Neural progenitor cell (in vitro differentiated cells): ENCODE measurements around the gene AHCY. TPM values are rescaled to one million over a fixed set of nuclear protein-coding genes. Genes with fewer than 3 reads are reported as not detected.

Source experiments
- DNase-seq: peaks from one replicate; pipeline ENCODE4 v3.0.0-alpha.2; 2016; ENCODE audit warnings: low spot score
- H2AFZ ChIP-seq: fragments of 200-600 bp; sonication (generic); replicated peaks from 2 replicates; pipeline ENCODE4 v1.6.1; 2016; ENCODE audit warnings: antibody characterized with exemption
- H3F3A ChIP-seq: fragments of 200-600 bp; sonication (generic); 2 replicates; pipeline ENCODE4 v1.6.1; 2016; ENCODE audit warnings: antibody characterized with exemption, low read depth
- H3K27ac ChIP-seq: fragments of 200-600 bp; sonication (generic); 2 replicates; pipeline ENCODE4 v1.5.1; 2016; ENCODE audit warnings: mild to moderate bottlenecking
- H3K27me3 ChIP-seq: fragments of 200-600 bp; sonication (generic); 2 replicates; pipeline ENCODE4 v1.6.1; 2016; ENCODE audit warnings: mild to moderate bottlenecking, moderate library complexity
- H3K36me3 ChIP-seq: fragments of 200-600 bp; sonication (generic); 2 replicates; pipeline ENCODE4 v1.5.1; 2016
- H3K4me1 ChIP-seq: fragments of 200-600 bp; sonication (generic); 2 replicates; pipeline ENCODE4 v1.6.1; 2016; ENCODE audit warnings: mixed run types
- H3K4me2 ChIP-seq: fragments of 200-600 bp; sonication (generic); 2 replicates; pipeline ENCODE4 v1.6.1; 2016
- H3K4me3 ChIP-seq: fragments of 200-600 bp; sonication (generic); 2 replicates; pipeline ENCODE4 v1.5.1; 2016
- H3K79me2 ChIP-seq: fragments of 200-600 bp; sonication (generic); 2 replicates; pipeline ENCODE4 v1.6.1; 2016; ENCODE audit warnings: low read depth
- H3K9ac ChIP-seq: fragments of 200-600 bp; sonication (generic); 2 replicates; pipeline ENCODE4 v1.6.1; 2016
- H3K9me3 ChIP-seq: fragments of 200-600 bp; sonication (generic); 2 replicates; pipeline ENCODE4 v1.5.1; 2016; ENCODE audit warnings: low read depth
- H4K20me1 ChIP-seq: fragments of 200-600 bp; sonication (generic); 2 replicates; pipeline ENCODE4 v1.6.1; 2016; ENCODE audit warnings: low read depth
- H3K27ac Mint-ChIP-seq: 3 replicates; pipeline ENCODE4 v1.8.0; 2021; ENCODE audit warnings: mixed read lengths
- H3K27me3 Mint-ChIP-seq: 2 replicates; pipeline ENCODE4 v1.8.0; 2022; ENCODE audit warnings: low read depth, mild to moderate bottlenecking, inconsistent platforms, moderate library complexity, mixed read lengths; ENCODE audit not compliant: insufficient read depth
- H3K36me3 Mint-ChIP-seq: 3 replicates; pipeline ENCODE4 v1.8.0; 2021; ENCODE audit warnings: mixed read lengths
- H3K4me1 Mint-ChIP-seq: 3 replicates; pipeline ENCODE4 v1.8.0; 2021; ENCODE audit warnings: mixed read lengths
- H3K4me3 Mint-ChIP-seq: 3 replicates; pipeline ENCODE4 v1.8.0; 2021; ENCODE audit warnings: mild to moderate bottlenecking, moderate library complexity, mixed read lengths
- H3K9me3 Mint-ChIP-seq: 3 replicates; pipeline ENCODE4 v1.8.0; 2020; ENCODE audit warnings: mixed read lengths
- EZH2 ChIP-seq: fragments of 200-600 bp; sonication (generic); IDR thresholded peaks from 2 replicates; pipeline ENCODE4 v1.6.1; 2017; ENCODE audit warnings: antibody characterized with exemption, mild to moderate bottlenecking, moderate library complexity
- EZH2phosphoT487 ChIP-seq: fragments of 200-600 bp; sonication (generic); IDR thresholded peaks from 2 replicates; pipeline ENCODE4 v1.6.1; 2017; ENCODE audit warnings: antibody characterized with exemption
- total RNA-seq: library from RNA; depleted of rRNA; stranded (reverse); fragments of >200 nt; gene quantifications from 2 replicates; pipeline ENCODE4 v1.2.3, GENCODE V29; 2015; ENCODE audit warnings: low replicate concordance
- TF ChIP-seq, protein P1 (sequence below): fragments of 200-600 bp; sonication (generic); IDR thresholded peaks from 2 replicates; pipeline ENCODE4 v1.5.1; 2017; ENCODE audit warnings: antibody characterized with exemption, mild to moderate bottlenecking

Gene AHCY
- total RNA-seq, 1 donor from 2014 or later: 184 TPM

DNA sequence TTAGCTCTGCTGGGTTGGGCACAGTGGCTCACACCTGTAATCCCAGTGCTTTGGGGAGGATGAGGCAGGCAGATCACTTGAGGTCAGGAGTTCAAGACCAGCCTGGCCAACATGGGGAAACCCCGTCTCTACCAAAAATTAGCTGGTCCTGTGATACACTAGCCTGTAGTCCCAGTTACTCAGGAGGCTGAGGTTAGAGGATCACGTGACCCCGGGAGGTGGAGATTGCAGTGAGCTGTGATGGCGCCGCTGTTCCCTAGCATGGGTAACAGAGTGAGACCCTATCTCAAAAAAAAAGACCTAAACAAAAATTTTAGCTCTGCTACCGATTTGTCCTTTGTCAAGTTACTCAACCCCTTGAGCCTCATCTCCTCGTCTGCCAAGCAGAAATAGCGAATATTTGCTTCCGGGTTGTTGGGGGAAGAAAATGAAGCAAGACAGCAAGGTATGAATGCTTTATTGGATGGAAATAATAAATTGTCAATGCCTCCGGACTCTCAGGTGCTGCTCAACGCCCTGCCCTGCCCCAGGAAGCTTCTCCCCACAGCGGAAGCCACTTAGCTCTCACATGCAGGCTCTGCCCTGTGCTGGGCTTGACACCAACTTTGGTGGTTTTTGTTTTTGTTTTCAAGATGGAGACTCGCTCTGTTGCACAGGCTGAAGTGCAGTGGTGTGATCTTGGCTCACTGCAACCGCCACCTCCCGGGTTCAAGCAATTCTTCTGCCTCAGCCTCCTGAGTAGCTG, 35.0 kb upstream of the AHCY start:
- Histone ChIP-seq H3K4me3 (no peak overlapping the region), H3K36me3 (no peaks in the 10 kb centered on the region), H3K9ac (no peak overlapping the region), H3K79me2 (no peaks in the 10 kb centered on the region), H3F3A (no peaks in the 10 kb centered on the region), H3K27me3 (no peaks in the 10 kb centered on the region), H2AFZ (peak overlapping the region; percentile 5), H3K4me1 (no peaks in the 10 kb centered on the region), H3K9me3 (no peaks in the 10 kb centered on the region), H4K20me1 (no peaks in the 10 kb centered on the region), H3K27ac (no peak overlapping the region), H3K4me2 (no peak overlapping the region)
- Mint-ChIP-seq H3K36me3 (no peaks in the 10 kb centered on the region), H3K4me1 (peaks cover 7% of the 10 kb centered on the region), H3K27me3 (peaks cover under 1% of the 10 kb centered on the region), H3K9me3 (no peaks in the 10 kb centered on the region), H3K27ac (no peak overlapping the region), H3K4me3 (no peak overlapping the region)
- TF ChIP-seq EZH2 (no peak), EZH2phosphoT487 (no peak)
- TF ChIP-seq, protein P1, sequence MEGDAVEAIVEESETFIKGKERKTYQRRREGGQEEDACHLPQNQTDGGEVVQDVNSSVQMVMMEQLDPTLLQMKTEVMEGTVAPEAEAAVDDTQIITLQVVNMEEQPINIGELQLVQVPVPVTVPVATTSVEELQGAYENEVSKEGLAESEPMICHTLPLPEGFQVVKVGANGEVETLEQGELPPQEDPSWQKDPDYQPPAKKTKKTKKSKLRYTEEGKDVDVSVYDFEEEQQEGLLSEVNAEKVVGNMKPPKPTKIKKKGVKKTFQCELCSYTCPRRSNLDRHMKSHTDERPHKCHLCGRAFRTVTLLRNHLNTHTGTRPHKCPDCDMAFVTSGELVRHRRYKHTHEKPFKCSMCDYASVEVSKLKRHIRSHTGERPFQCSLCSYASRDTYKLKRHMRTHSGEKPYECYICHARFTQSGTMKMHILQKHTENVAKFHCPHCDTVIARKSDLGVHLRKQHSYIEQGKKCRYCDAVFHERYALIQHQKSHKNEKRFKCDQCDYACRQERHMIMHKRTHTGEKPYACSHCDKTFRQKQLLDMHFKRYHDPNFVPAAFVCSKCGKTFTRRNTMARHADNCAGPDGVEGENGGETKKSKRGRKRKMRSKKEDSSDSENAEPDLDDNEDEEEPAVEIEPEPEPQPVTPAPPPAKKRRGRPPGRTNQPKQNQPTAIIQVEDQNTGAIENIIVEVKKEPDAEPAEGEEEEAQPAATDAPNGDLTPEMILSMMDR: no peak
- no peak for DNase-seq

DNA sequence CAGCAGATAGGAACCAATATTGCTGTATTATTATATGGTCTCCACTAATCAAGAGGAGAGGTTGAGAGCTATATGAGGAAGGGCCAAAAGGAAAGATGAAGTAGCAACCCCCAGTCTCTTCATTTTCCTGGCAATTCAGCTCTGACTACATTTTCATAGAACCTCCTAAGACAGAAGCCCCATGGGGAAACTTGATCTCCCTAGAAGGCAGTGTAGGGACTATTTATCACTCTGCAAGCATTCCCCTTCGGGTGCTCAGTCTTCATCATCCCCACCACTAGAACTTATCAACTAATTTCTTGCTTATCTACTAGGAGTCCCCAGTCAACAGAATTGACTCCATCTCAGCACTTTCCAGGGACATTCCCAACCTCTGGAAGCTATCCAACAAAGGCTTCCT, 34.4 kb upstream of the AHCY start:
- Mint-ChIP-seq H3K4me3 (no peak overlapping the region), H3K27ac (no peak overlapping the region), H3K4me1 (peaks cover 8% of the 10 kb centered on the region), H3K9me3 (no peaks in the 10 kb centered on the region), H3K36me3 (no peaks in the 10 kb centered on the region), H3K27me3 (no peaks in the 10 kb centered on the region)
- DNase-seq: no peak
- TF ChIP-seq EZH2phosphoT487 (no peak), EZH2 (no peak)
- TF ChIP-seq, protein P1: no peak
- Histone ChIP-seq H3K9ac (no peak overlapping the region), H3K27ac (no peak overlapping the region), H3K4me2 (no peak overlapping the region), H3F3A (no peaks in the 10 kb centered on the region), H3K27me3 (no peaks in the 10 kb centered on the region), H3K4me1 (no peaks in the 10 kb centered on the region), H3K4me3 (no peak overlapping the region), H3K9me3 (no peaks in the 10 kb centered on the region), H2AFZ (no peak overlapping the region), H3K36me3 (no peaks in the 10 kb centered on the region), H4K20me1 (no peaks in the 10 kb centered on the region), H3K79me2 (no peaks in the 10 kb centered on the region)

DNA sequence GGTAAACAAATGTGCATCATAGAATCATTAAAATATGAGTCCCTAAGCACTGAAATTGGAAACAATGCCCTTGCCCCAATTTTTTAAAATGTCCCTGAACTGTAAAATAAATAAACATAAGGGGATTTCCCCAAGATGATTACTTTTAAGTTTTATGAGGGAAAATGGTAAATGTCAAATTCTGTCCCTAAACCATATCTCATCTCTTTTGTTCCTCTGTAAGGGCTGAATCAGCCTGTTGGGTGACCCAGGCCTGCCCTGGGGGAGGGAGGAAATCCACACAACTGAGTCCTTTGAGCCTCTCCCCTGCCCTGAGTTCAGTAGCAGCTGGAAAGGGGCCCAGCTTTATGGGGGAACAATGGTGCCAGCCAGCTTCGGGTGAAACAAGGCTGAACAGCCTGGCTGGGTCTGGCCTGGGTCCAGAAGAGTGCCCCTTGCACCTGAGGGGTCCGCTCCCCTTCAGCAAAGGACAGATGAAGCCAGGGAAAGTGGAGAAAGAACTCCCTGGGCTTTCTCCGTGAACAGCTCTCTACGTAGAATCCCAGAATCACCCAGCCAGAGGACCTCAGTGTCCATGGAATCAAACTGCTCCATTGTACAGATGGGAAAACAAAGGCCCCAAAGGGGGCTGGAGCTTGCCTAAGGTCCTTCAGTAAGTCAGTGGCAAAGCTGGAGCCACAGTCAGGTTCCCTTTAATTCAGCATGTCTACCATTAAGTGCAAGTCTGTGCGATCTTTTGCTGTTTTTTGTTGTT, 31.7 kb upstream of the AHCY start:
- no peaks in the 10 kb centered on the region for H3K36me3 Mint-ChIP-seq
- no peak overlapping the region for H3K27ac Mint-ChIP-seq
- H3K27me3 ChIP-seq: no peaks in the 10 kb centered on the region
- no peak for DNase-seq
- H3K27ac ChIP-seq: no peak overlapping the region
- no peaks in the 10 kb centered on the region for H4K20me1 ChIP-seq
- no peak overlapping the region for H3K4me3 ChIP-seq
- no peaks in the 10 kb centered on the region for H3K36me3 ChIP-seq
- peaks cover 11% of the 10 kb centered on the region for H3K4me1 ChIP-seq
- no peak overlapping the region for H2AFZ ChIP-seq
- no peaks in the 10 kb centered on the region for H3F3A ChIP-seq
- TF ChIP-seq, protein P1: no peak
- no peak for TF ChIP-seq EZH2phosphoT487
- no peak overlapping the region for H3K4me2 ChIP-seq
- no peaks in the 10 kb centered on the region for H3K79me2 ChIP-seq
- H3K27me3 Mint-ChIP-seq: no peaks in the 10 kb centered on the region
- H3K9me3 Mint-ChIP-seq: no peaks in the 10 kb centered on the region
- no peak overlapping the region for H3K9ac ChIP-seq
- H3K4me3 Mint-ChIP-seq: no peak overlapping the region
- no peaks in the 10 kb centered on the region for H3K9me3 ChIP-seq
- peaks cover 14% of the 10 kb centered on the region for H3K4me1 Mint-ChIP-seq
